Activated gamma-delta T cell treated with Interleukin-2 at 50 U/mL for 16 hours (primary cell): Measurements from ENCODE around the gene PRIM2.
"Not testable (repeated sequence)": the region's sequence is repeated elsewhere in the genome, so short reads cannot be mapped to it uniquely, and the experiment has no call there.

Experiments
- DNase-seq: peaks from one replicate; pipeline ENCODE4 v3.0.0-alpha.2; 2020

Gene PRIM2

GRCh38 chr6:57310095-57310816, 7.2 kb upstream of the PRIM2 start:
- not testable (repeated sequence) for DNase-seq

- DNase-seq: no peak
Measured at GRCh38 chr6:57310817-57311157, 6.6 kb upstream of the PRIM2 start.

- DNase-seq: not testable (repeated sequence)
Measured at GRCh38 chr6:57311300-57312003, 6.0 kb upstream of the PRIM2 start.

GRCh38 chr6:57312004-57312345, 5.5 kb upstream of the PRIM2 start:
- no peak for DNase-seq

- no peak for DNase-seq
Measured at GRCh38 chr6:57313009-57313408, 4.4 kb upstream of the PRIM2 start.

GRCh38 chr6:57313711-57314471, 3.5 kb upstream of the PRIM2 start:
- DNase-seq: no peak

- no peak for DNase-seq
Measured at GRCh38 chr6:57315111-57315510, 2.3 kb upstream of the PRIM2 start.

GRCh38 chr6:57315851-57316250, 1.6 kb upstream of the PRIM2 start:
- no peak for DNase-seq

GRCh38 chr6:57316581-57317059, 810 bp upstream of the PRIM2 start:
- DNase-seq: peak; percentile 76

GRCh38 chr6:57324538-57324937, 7.1 kb downstream of the PRIM2 start:
- no peak for DNase-seq

GRCh38 chr6:57327311-57327710, 9.9 kb downstream of the PRIM2 start:
- DNase-seq: no peak

- no peak for DNase-seq
Measured at GRCh38 chr6:57328074-57328473, 10.6 kb downstream of the PRIM2 start.

GRCh38 chr6:57329933-57330332, 12.5 kb downstream of the PRIM2 start:
- no peak for DNase-seq

GRCh38 chr6:57342148-57342669, 24.8 kb downstream of the PRIM2 start:
- DNase-seq: no peak

GRCh38 chr6:57343342-57343741, 25.9 kb downstream of the PRIM2 start:
- not testable (repeated sequence) for DNase-seq

- DNase-seq: not testable (repeated sequence)
Measured at GRCh38 chr6:57346715-57347114, 29.3 kb downstream of the PRIM2 start.

GRCh38 chr6:57347597-57347996, 30.2 kb downstream of the PRIM2 start:
- DNase-seq: not testable (repeated sequence)

- not testable (repeated sequence) for DNase-seq
Measured at GRCh38 chr6:57350443-57350842, 33.0 kb downstream of the PRIM2 start.

- DNase-seq: not testable (repeated sequence)
Measured at GRCh38 chr6:57352596-57352995, 35.2 kb downstream of the PRIM2 start.

GRCh38 chr6:57358319-57358718, 40.9 kb downstream of the PRIM2 start:
- not testable (repeated sequence) for DNase-seq

- DNase-seq: not testable (repeated sequence)
Measured at GRCh38 chr6:57359766-57360165, 42.3 kb downstream of the PRIM2 start.

- DNase-seq: not testable (repeated sequence)
Measured at GRCh38 chr6:57362340-57362739, 44.9 kb downstream of the PRIM2 start.

GRCh38 chr6:57365076-57365583, 47.7 kb downstream of the PRIM2 start:
- DNase-seq: not testable (repeated sequence)
